WTC11 (cell line): ENCODE measurements around the gene CNOT6L. TPM values are rescaled to one million over a fixed set of nuclear protein-coding genes. Genes with fewer than 3 reads are reported as not detected.
A peak's percentile ranks its signal among the peaks of the same experiment; 100 is the strongest.

Experiments
- ATAC-seq: fragments of 200-7000 bp; cut with Tn5 transposase; 2 replicates; pipeline ENCODE4 v1.10.0; 2021; ENCODE audit warnings: mild to moderate bottlenecking, moderate library complexity
- CTCF ChIA-PET: fragments of 300-600 bp; sonication (Branson Sonifier 250); formaldehyde crosslinking; loops from one replicate; lab custom pipeline; 2021; ENCODE audit warnings: antibody characterized with exemption; lab: Charles Lee
- POLR2A ChIA-PET: fragments of 350-600 bp; sonication (Branson Sonifier 250); formaldehyde crosslinking; loops from one replicate; lab custom pipeline; 2021; ENCODE audit warnings: antibody characterized with exemption; lab: Charles Lee
- DNase-seq: peaks from one replicate; pipeline ENCODE4 v3.0.0; 2021; ENCODE audit warnings: low spot score
- H3K27ac Mint-ChIP-seq: 2 replicates; pipeline ENCODE4 v1.8.0; 2021; ENCODE audit warnings: mixed read lengths
- H3K27me3 Mint-ChIP-seq: 2 replicates; pipeline ENCODE4 v1.8.0; 2021; ENCODE audit warnings: low read depth, mild to moderate bottlenecking, moderate library complexity, mixed read lengths
- H3K36me3 Mint-ChIP-seq: 2 replicates; pipeline ENCODE4 v1.8.0; 2021; ENCODE audit warnings: mixed read lengths
- H3K4me1 Mint-ChIP-seq: 2 replicates; pipeline ENCODE4 v1.8.0; 2022; ENCODE audit warnings: mixed read lengths
- H3K4me3 Mint-ChIP-seq: 2 replicates; pipeline ENCODE4 v1.8.0; 2021; ENCODE audit warnings: mild to moderate bottlenecking, moderate library complexity, mixed read lengths
- H3K9me3 Mint-ChIP-seq: 2 replicates; pipeline ENCODE4 v1.8.0; 2021; ENCODE audit warnings: mixed read lengths
- EMX1 ChIP-seq: fragments of 250-450 bp; sonication (Bioruptor Pico); IDR thresholded peaks from 2 replicates; pipeline ENCODE4 v1.8.0; 2021; ENCODE audit warnings: mild to moderate bottlenecking
- ERG ChIP-seq: fragments of 250-450 bp; sonication (Bioruptor Pico); IDR thresholded peaks from 2 replicates; pipeline ENCODE4 v1.8.0; 2021; ENCODE audit warnings: mild to moderate bottlenecking
- ESRRA ChIP-seq: sonication (generic); formaldehyde crosslinking; IDR thresholded peaks from 2 replicates; pipeline ENCODE4 v1.8.1; 2022; ENCODE audit warnings: mild to moderate bottlenecking, missing genetic modification reagents, borderline replicate concordance
- ETV6 ChIP-seq: sonication (generic); formaldehyde crosslinking; IDR thresholded peaks from 2 replicates; pipeline ENCODE4 v1.8.1; 2022; ENCODE audit warnings: mild to moderate bottlenecking, missing genetic modification reagents
- FOXK1 ChIP-seq: sonication (generic); formaldehyde crosslinking; IDR thresholded peaks from 2 replicates; pipeline ENCODE4 v1.8.0; 2022; ENCODE audit warnings: mild to moderate bottlenecking, moderate library complexity, missing genetic modification reagents
- FOXP1 ChIP-seq: sonication (generic); formaldehyde crosslinking; IDR thresholded peaks from 2 replicates; pipeline ENCODE4 v1.8.0; 2022; ENCODE audit warnings: missing genetic modification reagents, mild to moderate bottlenecking, moderate library complexity, borderline replicate concordance
- GABPB1 ChIP-seq: sonication (generic); formaldehyde crosslinking; IDR thresholded peaks from 2 replicates; pipeline ENCODE4 v1.8.1; 2023; ENCODE audit warnings: mild to moderate bottlenecking, missing genetic modification reagents
- HMGA2 ChIP-seq: fragments of 250-450 bp; sonication (Bioruptor Pico); IDR thresholded peaks from 2 replicates; pipeline ENCODE4 v1.4.0; 2021; ENCODE audit warnings: mild to moderate bottlenecking, moderate library complexity
- HMGXB4 ChIP-seq: sonication (generic); formaldehyde crosslinking; IDR thresholded peaks from 2 replicates; pipeline ENCODE4 v1.8.1; 2023; ENCODE audit warnings: mild to moderate bottlenecking, moderate library complexity, missing genetic modification reagents
- JUN ChIP-seq: sonication (generic); formaldehyde crosslinking; IDR thresholded peaks from 2 replicates; pipeline ENCODE4 v1.8.0; 2023; ENCODE audit warnings: mild to moderate bottlenecking, missing genetic modification reagents
- KAT7 ChIP-seq: sonication (generic); formaldehyde crosslinking; IDR thresholded peaks from 2 replicates; pipeline ENCODE4 v1.8.1; 2023; ENCODE audit warnings: missing genetic modification reagents, mild to moderate bottlenecking, borderline replicate concordance
- MYBL2 ChIP-seq: sonication (generic); formaldehyde crosslinking; IDR thresholded peaks from 2 replicates; pipeline ENCODE4 v1.8.1; 2023; ENCODE audit warnings: mild to moderate bottlenecking, moderate library complexity, missing genetic modification reagents
- PRRX2 ChIP-seq: fragments of 250-450 bp; sonication (Bioruptor Pico); IDR thresholded peaks from 2 replicates; pipeline ENCODE4 v1.8.0; 2021; ENCODE audit warnings: mild to moderate bottlenecking
- RELA ChIP-seq: sonication (generic); formaldehyde crosslinking; IDR thresholded peaks from 2 replicates; pipeline ENCODE4 v1.8.1; 2022; ENCODE audit warnings: missing genetic modification reagents, mild to moderate bottlenecking, borderline replicate concordance
- SP1 ChIP-seq: sonication (generic); formaldehyde crosslinking; conservative IDR thresholded peaks from 2 replicates; pipeline ENCODE4 v1.8.1; 2022; ENCODE audit warnings: missing genetic modification reagents
- TEAD1 ChIP-seq: sonication (generic); formaldehyde crosslinking; IDR thresholded peaks from 2 replicates; pipeline ENCODE4 v1.8.0; 2022; ENCODE audit warnings: mild to moderate bottlenecking, missing genetic modification reagents
- ZNF263 ChIP-seq: sonication (generic); formaldehyde crosslinking; IDR thresholded peaks from 2 replicates; pipeline ENCODE4 v1.8.1; 2022; ENCODE audit warnings: low read depth, mild to moderate bottlenecking, moderate library complexity, missing genetic modification reagents
- total RNA-seq: library from RNA; stranded (reverse); gene quantifications from 3 replicates; pipeline ENCODE4 v1.2.3, GENCODE V29; 2021
- TF ChIP-seq, protein P1 (sequence below): sonication (generic); formaldehyde crosslinking; IDR thresholded peaks from 2 replicates; pipeline ENCODE4 v1.8.1; 2022; ENCODE audit warnings: low read depth, missing genetic modification reagents, borderline replicate concordance
- TF ChIP-seq, protein P2 (sequence below): sonication (generic); formaldehyde crosslinking; IDR thresholded peaks from 2 replicates; pipeline ENCODE4 v1.8.1; 2023; ENCODE audit warnings: mild to moderate bottlenecking, missing genetic modification reagents, moderate library complexity
- TF ChIP-seq, protein P3 (sequence below): fragments of 250-450 bp; sonication (Bioruptor Pico); IDR thresholded peaks from 2 replicates; pipeline ENCODE4 v1.9.0; 2021; ENCODE audit warnings: mild to moderate bottlenecking

Gene CNOT6L
- total RNA-seq, 1 experiment from 2014 or later = 21.6 TPM

DNA sequence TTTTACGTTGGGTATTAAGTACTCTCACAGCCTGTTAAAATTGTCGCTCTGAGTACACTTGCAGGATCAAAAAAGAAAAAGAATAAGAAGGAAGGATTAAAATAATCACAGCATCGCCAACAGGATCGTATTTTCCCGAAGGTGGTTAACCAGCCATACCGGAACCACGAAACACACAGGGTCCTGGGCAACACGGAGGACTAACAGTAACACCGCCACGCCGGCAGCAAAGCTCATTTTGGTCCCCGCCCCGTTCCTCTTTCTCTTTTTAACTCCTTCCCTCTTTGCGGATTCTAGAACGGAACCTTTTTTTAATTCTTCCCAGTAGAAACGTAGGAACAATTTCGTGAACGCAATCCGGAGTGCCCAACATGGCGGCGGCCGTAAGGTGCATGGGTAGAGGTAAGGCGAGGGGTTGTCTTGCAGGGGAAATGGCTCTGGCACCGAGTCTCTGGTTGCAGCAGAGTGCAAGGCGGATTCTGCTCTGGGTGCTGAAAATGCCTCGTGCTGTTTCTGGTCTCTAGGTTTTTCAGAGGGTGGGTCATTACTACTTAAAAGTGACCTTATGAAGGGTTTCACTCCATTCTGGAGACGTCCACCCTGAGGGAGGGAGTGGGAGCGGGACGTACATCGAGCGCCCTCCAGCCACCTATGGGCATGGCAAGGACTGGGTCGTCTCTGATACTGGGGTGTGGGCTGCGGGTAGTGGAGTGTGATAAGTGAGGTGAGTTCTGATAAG, 43.5 kb upstream of the CNOT6L start, which contains the start of gene MRPL1 (continued):
- TF ChIP-seq, protein P1, sequence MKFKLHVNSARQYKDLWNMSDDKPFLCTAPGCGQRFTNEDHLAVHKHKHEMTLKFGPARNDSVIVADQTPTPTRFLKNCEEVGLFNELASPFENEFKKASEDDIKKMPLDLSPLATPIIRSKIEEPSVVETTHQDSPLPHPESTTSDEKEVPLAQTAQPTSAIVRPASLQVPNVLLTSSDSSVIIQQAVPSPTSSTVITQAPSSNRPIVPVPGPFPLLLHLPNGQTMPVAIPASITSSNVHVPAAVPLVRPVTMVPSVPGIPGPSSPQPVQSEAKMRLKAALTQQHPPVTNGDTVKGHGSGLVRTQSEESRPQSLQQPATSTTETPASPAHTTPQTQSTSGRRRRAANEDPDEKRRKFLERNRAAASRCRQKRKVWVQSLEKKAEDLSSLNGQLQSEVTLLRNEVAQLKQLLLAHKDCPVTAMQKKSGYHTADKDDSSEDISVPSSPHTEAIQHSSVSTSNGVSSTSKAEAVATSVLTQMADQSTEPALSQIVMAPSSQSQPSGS (CRISPR knock-in tag) = no peak
- TF ChIP-seq, protein P2, sequence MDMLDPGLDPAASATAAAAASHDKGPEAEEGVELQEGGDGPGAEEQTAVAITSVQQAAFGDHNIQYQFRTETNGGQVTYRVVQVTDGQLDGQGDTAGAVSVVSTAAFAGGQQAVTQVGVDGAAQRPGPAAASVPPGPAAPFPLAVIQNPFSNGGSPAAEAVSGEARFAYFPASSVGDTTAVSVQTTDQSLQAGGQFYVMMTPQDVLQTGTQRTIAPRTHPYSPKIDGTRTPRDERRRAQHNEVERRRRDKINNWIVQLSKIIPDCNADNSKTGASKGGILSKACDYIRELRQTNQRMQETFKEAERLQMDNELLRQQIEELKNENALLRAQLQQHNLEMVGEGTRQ (CRISPR knock-in tag) = 0 out of 2 replicates have a peak, but pooled peaks have one; percentile 27
- TF ChIP-seq SP1 (CRISPR knock-in tag) (peak; percentile 71), JUN (CRISPR knock-in tag) (peak; percentile 42; the same call in 1 of the 2 replicates), ESRRA (CRISPR knock-in tag) (no peak; the same call in 1 of the 2 replicates), FOXP1 (CRISPR knock-in tag) (peak; percentile 73; the same call in 1 of the 2 replicates), MYBL2 (CRISPR knock-in tag) (peak; percentile 66; the same call in 1 of the 2 replicates), EMX1 (no peak), ETV6 (CRISPR knock-in tag) (0 out of 2 replicates have a peak, but pooled peaks have one; percentile 29), KAT7 (peak; percentile 94), FOXK1 (CRISPR knock-in tag) (peak; percentile 56; the same call in 1 of the 2 replicates), HMGXB4 (CRISPR knock-in tag) (peak; percentile 66; the same call in 1 of the 2 replicates), GABPB1 (CRISPR knock-in tag) (peak; percentile 86), RELA (CRISPR knock-in tag) (no peak), TEAD1 (CRISPR knock-in tag) (peak; percentile 75; the same call in 1 of the 2 replicates)

DNA sequence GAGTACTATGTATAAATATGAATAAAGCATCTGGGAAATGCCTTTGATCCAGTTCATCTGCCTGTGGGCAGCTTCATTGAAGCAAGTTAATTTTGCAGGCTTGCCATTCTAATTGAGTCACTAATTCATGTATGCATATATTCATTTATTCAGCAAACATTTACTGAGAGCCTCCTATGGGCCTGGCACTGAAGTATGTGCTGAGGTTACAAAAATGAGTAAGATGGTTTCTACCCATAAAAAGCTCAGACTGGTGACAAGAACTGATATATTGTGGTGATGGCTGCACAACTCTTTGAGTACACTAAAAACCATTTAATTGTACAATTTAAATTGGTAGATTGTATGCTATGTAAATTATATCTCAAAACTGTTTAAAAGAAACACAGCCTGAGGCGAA, 42.3 kb upstream of the CNOT6L start:
- H3K9me3 Mint-ChIP-seq = no peaks in the 10 kb centered on the region
- H3K4me3 Mint-ChIP-seq = peak overlapping the region; percentile 94
- no peak for ATAC-seq
- peaks cover 7% of the 10 kb centered on the region for H3K36me3 Mint-ChIP-seq
- no peak for DNase-seq
- H3K27me3 Mint-ChIP-seq = no peaks in the 10 kb centered on the region
- POLR2A ChIA-PET = interaction anchor here (1.5 kb wide), 1 partner anchor 34 kb away, joined by 4 read pairs; no protein-coding TSS in a partner anchor
- CTCF ChIA-PET = no interaction called here
- peak overlapping the region; percentile 99 for H3K27ac Mint-ChIP-seq
- TF ChIP-seq ERG (CRISPR knock-in tag) (no peak), HMGA2 (CRISPR knock-in tag) (no peak), MYBL2 (CRISPR knock-in tag) (no peak), PRRX2 (CRISPR knock-in tag) (no peak), ZNF263 (no peak)
- TF ChIP-seq, protein P2 (CRISPR knock-in tag) = no peak
- TF ChIP-seq, protein P3, sequence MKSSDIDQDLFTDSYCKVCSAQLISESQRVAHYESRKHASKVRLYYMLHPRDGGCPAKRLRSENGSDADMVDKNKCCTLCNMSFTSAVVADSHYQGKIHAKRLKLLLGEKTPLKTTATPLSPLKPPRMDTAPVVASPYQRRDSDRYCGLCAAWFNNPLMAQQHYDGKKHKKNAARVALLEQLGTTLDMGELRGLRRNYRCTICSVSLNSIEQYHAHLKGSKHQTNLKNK (CRISPR knock-in tag) = no peak
- peaks cover 20% of the 10 kb centered on the region for H3K4me1 Mint-ChIP-seq
